Chondrocyte (in vitro differentiated cells): ENCODE measurements around the gene KCNS3. TPM values are rescaled to one million over a fixed set of nuclear protein-coding genes. Genes with fewer than 3 reads are reported as not detected.

ENCODE experiments used
- DNase-seq: peaks from one replicate; pipeline ENCODE4 v3.0.0; 2021; ENCODE audit warnings: mixed read lengths, low spot score
- H3K27ac Mint-ChIP-seq: one replicate; pipeline ENCODE4 v1.8.0; 2021; ENCODE audit warnings: mild to moderate bottlenecking, moderate library complexity, mixed read lengths; ENCODE audit not compliant: unreplicated experiment
- H3K27me3 Mint-ChIP-seq: 2 replicates; pipeline ENCODE4 v1.8.0; 2021; ENCODE audit warnings: low read depth, mixed read lengths
- H3K36me3 Mint-ChIP-seq: 2 replicates; pipeline ENCODE4 v1.8.0; 2021; ENCODE audit warnings: low read depth, mixed read lengths
- H3K4me1 Mint-ChIP-seq: 2 replicates; pipeline ENCODE4 v1.8.0; 2021; ENCODE audit warnings: low read depth, mild to moderate bottlenecking, mixed read lengths
- H3K4me3 Mint-ChIP-seq: one replicate; pipeline ENCODE4 v1.8.0; 2021; ENCODE audit warnings: mild to moderate bottlenecking, moderate library complexity, mixed read lengths; ENCODE audit not compliant: unreplicated experiment
- H3K9me3 Mint-ChIP-seq: 2 replicates; pipeline ENCODE4 v1.8.0; 2021; ENCODE audit warnings: low read depth, mixed read lengths
- CTCF ChIP-seq: fragments of 200-600 bp; sonication (generic); IDR thresholded peaks from 2 replicates; pipeline ENCODE4 v1.5.0; 2021; ENCODE audit warnings: antibody characterized with exemption, mild to moderate bottlenecking, moderate library complexity
- total RNA-seq: library from RNA; stranded (reverse); gene quantifications from 3 replicates; pipeline ENCODE4 v1.2.1, GENCODE V29; 2021

The KCNS3 gene
- total RNA-seq, 1 donor from 2014 or later, result 0.37 TPM

- no peak for TF ChIP-seq CTCF
- no peaks in the 10 kb centered on the region for H3K4me1 Mint-ChIP-seq
- peaks cover 7% of the 10 kb centered on the region for H3K9me3 Mint-ChIP-seq
- DNase-seq, result no peak
- H3K4me3 Mint-ChIP-seq, result no peak overlapping the region
- no peaks in the 10 kb centered on the region for H3K36me3 Mint-ChIP-seq
- no peak overlapping the region for H3K27ac Mint-ChIP-seq
- H3K27me3 Mint-ChIP-seq, result no peaks in the 10 kb centered on the region
These were observed 33.2 kb downstream of the KCNS3 start for GRCh38 chr2:17911491-17912260.

- H3K9me3 Mint-ChIP-seq, result peaks cover 7% of the 10 kb centered on the region
- no peak overlapping the region for H3K4me3 Mint-ChIP-seq
- no peaks in the 10 kb centered on the region for H3K4me1 Mint-ChIP-seq
- no peaks in the 10 kb centered on the region for H3K27me3 Mint-ChIP-seq
- no peak overlapping the region for H3K27ac Mint-ChIP-seq
- no peaks in the 10 kb centered on the region for H3K36me3 Mint-ChIP-seq
- TF ChIP-seq CTCF, result no peak
- DNase-seq, result no peak
These were observed 33.8 kb downstream of the KCNS3 start for GRCh38 chr2:17912266-17912691.

GRCh38 chr2:17915099-17915498, 36.6 kb downstream of the KCNS3 start:
- no peak for DNase-seq
- H3K4me3 Mint-ChIP-seq, result no peak overlapping the region
- no peak overlapping the region for H3K27ac Mint-ChIP-seq
- TF ChIP-seq CTCF, result no peak
- no peaks in the 10 kb centered on the region for H3K9me3 Mint-ChIP-seq
- peaks cover 2% of the 10 kb centered on the region for H3K27me3 Mint-ChIP-seq
- no peaks in the 10 kb centered on the region for H3K4me1 Mint-ChIP-seq
- H3K36me3 Mint-ChIP-seq, result no peaks in the 10 kb centered on the region

GRCh38 chr2:17915811-17916518, 37.5 kb downstream of the KCNS3 start:
- DNase-seq, result no peak
- peaks cover 2% of the 10 kb centered on the region for H3K27me3 Mint-ChIP-seq
- H3K9me3 Mint-ChIP-seq, result no peaks in the 10 kb centered on the region
- H3K36me3 Mint-ChIP-seq, result no peaks in the 10 kb centered on the region
- no peaks in the 10 kb centered on the region for H3K4me1 Mint-ChIP-seq
- no peak overlapping the region for H3K27ac Mint-ChIP-seq
- no peak overlapping the region for H3K4me3 Mint-ChIP-seq
- TF ChIP-seq CTCF, result no peak

- H3K9me3 Mint-ChIP-seq, result no peaks in the 10 kb centered on the region
- H3K4me3 Mint-ChIP-seq, result no peak overlapping the region
- peaks cover 2% of the 10 kb centered on the region for H3K27me3 Mint-ChIP-seq
- DNase-seq, result no peak
- no peaks in the 10 kb centered on the region for H3K4me1 Mint-ChIP-seq
- no peaks in the 10 kb centered on the region for H3K36me3 Mint-ChIP-seq
- H3K27ac Mint-ChIP-seq, result no peak overlapping the region
- no peak for TF ChIP-seq CTCF
These were observed 38.1 kb downstream of the KCNS3 start for GRCh38 chr2:17916584-17916983.
